ENCODE data around the gene URB1. TPM values are rescaled to one million over a fixed set of nuclear protein-coding genes. Genes with fewer than 3 reads are reported as not detected.
A peak's percentile ranks its signal among the peaks of the same experiment; 100 is the strongest.
"Not testable (repeated sequence)": the region's sequence is repeated elsewhere in the genome, so short reads cannot be mapped to it uniquely, and the experiment has no call there.

The URB1 gene
- total RNA-seq, 2 donors from 2014 or later = 20.5 to 25.3 TPM

DNA sequence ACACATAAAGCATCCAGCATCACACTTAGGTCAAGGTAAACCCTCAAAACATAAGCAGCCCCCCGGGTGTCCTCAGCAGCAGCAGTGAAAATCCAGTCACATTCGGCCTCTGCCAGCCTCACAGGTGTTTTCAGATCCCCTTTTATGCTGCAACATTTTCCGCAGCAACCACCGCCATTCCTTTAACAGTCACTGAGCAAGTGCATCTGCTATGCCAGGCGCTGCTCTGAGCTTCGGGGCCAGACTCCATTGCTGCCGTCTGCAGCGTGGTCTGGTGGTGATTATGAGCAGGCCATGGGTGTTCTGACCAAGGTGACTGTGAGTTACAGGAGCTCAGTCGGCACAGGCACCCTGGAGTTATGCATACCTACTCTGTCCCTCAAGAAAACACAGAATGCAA lies 4.5 kb downstream of the URB1 start:
- no peak overlapping the region for H3K27ac Mint-ChIP-seq
- no peak for DNase-seq (ENCODE audit: low spot score in 2 of 2)
- H3K36me3 Mint-ChIP-seq = peaks cover 21 to 37% of the 10 kb centered on the region in 2 donors
- no peaks in the 10 kb centered on the region for H3K9me3 Mint-ChIP-seq
- ATAC-seq = no peak

DNA sequence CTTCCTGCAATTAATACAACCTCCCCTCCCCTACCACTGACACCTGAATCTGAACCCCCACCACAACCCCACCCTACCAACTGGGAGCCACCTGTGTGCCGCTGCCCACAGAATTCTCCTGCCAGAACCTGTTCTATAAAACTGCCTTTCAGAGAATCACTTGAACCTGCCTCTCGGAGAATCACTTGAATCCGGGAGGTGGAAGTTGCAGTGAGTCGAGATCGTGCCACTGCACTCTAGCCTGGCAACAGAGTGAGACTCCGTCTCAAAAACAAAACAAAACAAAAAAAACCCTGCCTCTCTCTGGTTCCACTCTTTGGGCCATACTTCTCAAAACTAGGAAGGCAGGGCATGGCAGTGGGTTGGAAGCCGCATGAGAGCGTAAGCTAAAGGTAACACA lies 5.7 kb downstream of the URB1 start:
- DNase-seq (ENCODE audit: low spot score in 2 of 2) = no peak
- H3K36me3 Mint-ChIP-seq = peaks cover 17 to 36% of the 10 kb centered on the region in 2 donors
- no peak for ATAC-seq
- no peaks in the 10 kb centered on the region for H3K9me3 Mint-ChIP-seq
- peak overlapping the region; percentile 32 to 79 for H3K27ac Mint-ChIP-seq

DNA sequence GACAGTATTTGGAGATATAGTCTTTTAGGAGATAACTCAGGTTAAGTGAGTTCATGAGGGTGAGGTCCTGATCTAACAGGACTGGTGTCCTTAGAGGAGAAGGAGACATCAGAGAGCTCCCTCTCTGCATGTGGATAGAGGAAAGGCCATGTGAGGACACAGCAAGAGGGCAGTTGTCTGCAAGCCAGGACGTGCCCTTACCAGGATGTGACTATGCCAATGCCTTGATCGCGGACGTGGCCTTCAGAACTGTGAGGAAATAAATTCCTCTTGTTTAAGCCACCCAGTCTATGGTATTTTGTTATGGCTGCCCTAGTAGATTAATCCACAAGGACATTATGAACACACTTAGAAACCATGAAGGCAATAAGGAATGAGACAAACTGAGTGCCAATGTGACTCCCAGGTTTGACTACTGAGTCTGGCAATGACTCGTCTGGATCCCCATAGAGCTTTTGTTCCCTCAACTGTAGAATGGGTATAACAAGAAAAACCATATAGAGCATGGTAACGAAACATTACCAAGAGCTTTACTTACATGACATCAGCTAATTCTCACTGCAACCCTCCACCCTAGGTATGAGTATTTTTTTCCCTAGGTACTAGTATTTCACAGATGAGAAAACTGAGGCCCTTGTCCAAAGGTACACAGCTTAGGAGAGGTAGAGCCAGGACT lies 6.5 kb downstream of the URB1 start:
- H3K9me3 Mint-ChIP-seq = no peaks in the 10 kb centered on the region
- H3K36me3 Mint-ChIP-seq = peaks cover 9 to 29% of the 10 kb centered on the region in 2 donors
- DNase-seq (ENCODE audit: low spot score in 2 of 2) (no peak), ATAC-seq (peak; percentile 49 to 50)
- H3K27ac Mint-ChIP-seq = peak overlapping the region; percentile 72 to 79

GRCh38 chr21:32383812-32384211 lies 9.0 kb downstream of the URB1 start:
- H3K9me3 Mint-ChIP-seq = no peaks in the 10 kb centered on the region
- H3K36me3 Mint-ChIP-seq = peaks cover 5 to 25% of the 10 kb centered on the region in 2 donors
- H3K27ac Mint-ChIP-seq = no peak overlapping the region
- ATAC-seq = no peak
- DNase-seq (ENCODE audit: low spot score in 2 of 2) = no peak

DNA sequence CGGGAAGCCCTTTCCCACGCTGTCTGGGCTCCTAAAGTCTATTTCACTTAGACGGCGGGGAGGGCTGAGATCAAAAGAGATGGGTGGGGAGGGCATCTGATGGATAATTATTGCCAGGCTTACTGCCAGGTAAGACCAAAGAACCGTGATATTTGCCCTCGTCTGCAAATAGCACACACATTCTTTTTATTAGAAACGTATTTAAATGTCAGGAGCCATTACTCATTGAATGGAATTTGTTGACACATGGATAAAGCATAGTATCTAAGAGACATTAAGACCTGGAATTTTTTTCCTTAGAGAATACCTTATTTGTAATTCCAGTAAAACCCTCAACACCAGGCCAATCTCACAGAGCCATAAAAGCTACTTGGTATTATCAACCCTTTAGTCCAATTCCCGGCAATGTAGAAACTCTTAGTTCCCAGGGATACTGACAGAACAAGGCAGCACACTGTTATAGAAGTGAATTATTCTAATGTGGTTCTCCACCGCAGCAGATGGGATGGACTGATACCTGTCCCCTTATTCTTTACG lies 10.6 kb downstream of the URB1 start:
- no peak for ATAC-seq
- DNase-seq (ENCODE audit: low spot score in 2 of 2) = no peak
- Mint-ChIP-seq H3K36me3 (peaks cover 7 to 23% of the 10 kb centered on the region in 2 donors), H3K9me3 (no peaks in the 10 kb centered on the region), H3K27ac (peak overlapping the region in 1 of 2 donors; percentile 29)

DNA sequence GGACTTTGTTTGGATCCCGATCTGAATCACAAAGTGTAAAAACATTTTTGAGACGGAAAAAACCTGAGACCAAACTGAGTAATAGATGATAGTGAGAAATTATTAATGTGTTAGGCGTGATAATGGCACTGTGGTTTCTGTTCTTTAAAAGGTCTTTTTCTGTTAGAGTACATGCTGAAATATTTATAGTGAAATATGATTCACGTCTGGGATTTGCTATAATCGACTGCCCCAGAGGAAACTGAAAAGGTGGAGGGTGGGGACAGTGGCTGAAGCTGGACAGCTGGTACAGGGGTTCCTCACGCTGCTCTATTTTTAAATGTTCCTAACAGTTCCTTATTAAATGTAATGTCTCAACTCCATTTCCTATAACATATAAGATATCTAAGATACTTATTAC lies 11.2 kb downstream of the URB1 start:
- ATAC-seq = no peak
- Mint-ChIP-seq H3K36me3 (peaks cover 7 to 23% of the 10 kb centered on the region in 2 donors), H3K27ac (no peak overlapping the region), H3K9me3 (no peaks in the 10 kb centered on the region)
- no peak for DNase-seq (ENCODE audit: low spot score in 2 of 2)

- no peaks in the 10 kb centered on the region for H3K9me3 Mint-ChIP-seq
- ATAC-seq (no peak), DNase-seq (ENCODE audit: low spot score in 2 of 2) (no peak)
- peaks cover 7 to 23% of the 10 kb centered on the region in 2 donors for H3K36me3 Mint-ChIP-seq
- peak overlapping the region in 1 of 2 donors; percentile 50 for H3K27ac Mint-ChIP-seq
Observed at GRCh38 chr21:32380940-32381339, 11.9 kb downstream of the URB1 start.

GRCh38 chr21:32378956-32379355 lies 13.9 kb downstream of the URB1 start:
- ATAC-seq (no peak), DNase-seq (ENCODE audit: low spot score in 2 of 2) (no peak)
- Mint-ChIP-seq H3K36me3 (peaks cover 7 to 22% of the 10 kb centered on the region in 2 donors), H3K9me3 (no peaks in the 10 kb centered on the region), H3K27ac (peak overlapping the region in 1 of 2 donors; percentile 68)

DNA sequence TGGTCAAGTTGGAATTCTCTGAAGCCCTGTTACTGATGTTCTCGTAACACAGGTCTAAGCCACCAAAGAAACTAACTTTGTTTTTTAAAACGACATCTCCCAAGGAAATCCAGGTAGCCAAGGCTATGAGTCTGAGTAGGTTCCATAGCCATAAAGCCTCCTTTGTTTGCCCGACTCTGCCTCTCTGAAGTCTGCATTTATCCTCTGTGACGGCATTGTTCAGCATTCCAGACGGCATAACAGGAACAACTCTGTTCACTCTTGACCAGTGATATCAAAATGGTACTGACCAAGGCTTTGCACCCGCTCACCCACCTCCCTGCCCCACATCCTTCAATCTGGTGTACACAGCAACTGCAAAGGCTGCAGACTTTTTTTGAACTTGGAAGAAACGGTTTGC lies 14.8 kb downstream of the URB1 start:
- Mint-ChIP-seq H3K27ac (no peak overlapping the region), H3K9me3 (no peaks in the 10 kb centered on the region), H3K36me3 (peaks cover 7 to 14% of the 10 kb centered on the region in 2 donors)
- ATAC-seq = no peak
- DNase-seq (ENCODE audit: low spot score in 2 of 2) = no peak

DNA sequence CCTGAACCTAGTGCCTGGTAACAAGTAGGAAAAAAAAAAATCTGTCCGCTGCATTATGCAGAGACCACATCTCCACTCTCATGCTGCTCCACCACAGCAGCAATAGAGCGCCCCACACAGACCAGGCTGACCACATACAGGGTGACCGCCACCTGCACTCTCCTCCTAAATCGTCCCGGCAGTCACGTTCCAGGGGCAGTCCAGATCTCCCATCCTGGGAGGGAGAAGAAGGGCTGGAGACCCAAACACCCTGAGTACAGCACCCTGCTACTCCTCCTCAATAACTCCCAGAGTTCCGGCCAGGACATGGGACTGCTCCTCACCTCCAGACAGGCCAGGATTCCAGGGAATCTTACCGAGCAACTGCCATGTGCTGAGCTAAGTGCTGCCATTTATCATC lies 15.3 kb downstream of the URB1 start:
- DNase-seq (ENCODE audit: low spot score in 2 of 2) (no peak), ATAC-seq (no peak)
- Mint-ChIP-seq H3K27ac (no peak overlapping the region), H3K36me3 (peaks cover 8 to 14% of the 10 kb centered on the region in 2 donors), H3K9me3 (no peaks in the 10 kb centered on the region)

GRCh38 chr21:32372755-32373154 lies 20.1 kb downstream of the URB1 start:
- H3K27ac Mint-ChIP-seq = no peak overlapping the region
- DNase-seq (ENCODE audit: low spot score in 2 of 2) (no peak), ATAC-seq (no peak)
- peaks cover 11% of the 10 kb centered on the region in 2 donors for H3K36me3 Mint-ChIP-seq
- no peaks in the 10 kb centered on the region for H3K9me3 Mint-ChIP-seq

DNA sequence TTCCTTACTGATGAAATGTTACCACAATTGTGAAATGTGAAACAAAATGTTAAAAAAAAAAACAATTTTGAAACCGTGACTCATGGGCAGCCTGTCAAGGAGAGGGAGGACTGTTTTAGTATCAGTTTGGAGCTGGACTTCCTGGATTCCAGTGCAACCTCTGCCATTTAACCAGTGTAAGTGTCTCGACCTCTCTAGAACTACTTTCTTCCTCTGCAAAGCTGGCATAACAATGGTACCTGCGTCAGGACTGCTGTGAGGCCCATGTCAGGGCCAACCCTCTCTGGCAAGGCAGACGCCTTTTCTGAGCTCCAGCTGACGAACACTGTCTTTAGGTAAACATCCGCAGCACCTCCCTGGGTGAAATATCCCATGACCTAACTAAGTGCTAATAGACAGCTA lies 20.9 kb downstream of the URB1 start:
- peaks cover 17% of the 10 kb centered on the region in 2 donors for H3K36me3 Mint-ChIP-seq
- H3K27ac Mint-ChIP-seq = peak overlapping the region; percentile 33 to 73
- no peaks in the 10 kb centered on the region for H3K9me3 Mint-ChIP-seq
- ATAC-seq (peak; percentile 61 to 73), DNase-seq (ENCODE audit: low spot score in 2 of 2) (no peak)

DNA sequence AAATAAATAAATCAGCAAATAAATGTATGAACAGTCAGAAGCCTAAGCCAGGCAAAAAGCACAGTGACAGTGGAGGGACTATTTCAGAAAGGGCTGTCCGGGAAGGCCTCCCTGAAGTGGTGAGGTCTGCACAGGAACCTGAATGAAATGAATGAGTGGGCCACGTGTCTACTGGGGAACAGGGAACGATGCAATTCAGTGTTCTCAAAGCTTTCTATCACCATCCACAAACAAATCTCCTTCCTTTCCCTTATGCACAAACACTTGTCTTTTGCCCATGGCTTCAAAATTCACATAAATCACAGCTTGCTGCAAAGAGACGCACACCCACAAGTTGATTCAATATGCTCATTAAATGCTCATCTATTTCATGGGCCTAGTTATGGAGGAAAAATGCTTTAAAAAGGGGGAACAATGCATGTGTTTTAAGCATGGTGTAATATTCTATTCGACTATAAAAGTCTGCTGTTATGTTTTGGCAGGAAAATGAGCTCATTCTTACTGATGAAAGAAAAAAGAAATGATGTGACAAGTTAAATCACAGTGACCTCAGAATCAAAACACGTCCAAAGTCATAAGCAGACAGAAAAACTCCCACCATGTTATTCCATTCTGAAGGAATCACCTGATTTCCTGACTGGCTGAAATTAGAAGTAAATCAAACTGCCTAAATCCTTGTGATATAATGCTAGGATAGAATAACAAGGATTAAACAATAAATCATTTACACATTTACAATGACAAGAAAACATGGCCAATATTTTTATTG lies 21.6 kb downstream of the URB1 start:
- Mint-ChIP-seq H3K36me3 (peaks cover 17 to 22% of the 10 kb centered on the region in 2 donors), H3K27ac (peak overlapping the region; percentile 33 to 73), H3K9me3 (no peaks in the 10 kb centered on the region)
- DNase-seq (ENCODE audit: low spot score in 2 of 2) (no peak), ATAC-seq (no peak)

GRCh38 chr21:32368961-32369360 lies 23.9 kb downstream of the URB1 start:
- H3K9me3 Mint-ChIP-seq; ATAC-seq; DNase-seq (ENCODE audit: low spot score in 2 of 2): not testable (repeated sequence)
- Mint-ChIP-seq H3K27ac (peak overlapping the region in 1 of 2 donors; percentile 25), H3K36me3 (peaks cover 17 to 33% of the 10 kb centered on the region in 2 donors)

DNA sequence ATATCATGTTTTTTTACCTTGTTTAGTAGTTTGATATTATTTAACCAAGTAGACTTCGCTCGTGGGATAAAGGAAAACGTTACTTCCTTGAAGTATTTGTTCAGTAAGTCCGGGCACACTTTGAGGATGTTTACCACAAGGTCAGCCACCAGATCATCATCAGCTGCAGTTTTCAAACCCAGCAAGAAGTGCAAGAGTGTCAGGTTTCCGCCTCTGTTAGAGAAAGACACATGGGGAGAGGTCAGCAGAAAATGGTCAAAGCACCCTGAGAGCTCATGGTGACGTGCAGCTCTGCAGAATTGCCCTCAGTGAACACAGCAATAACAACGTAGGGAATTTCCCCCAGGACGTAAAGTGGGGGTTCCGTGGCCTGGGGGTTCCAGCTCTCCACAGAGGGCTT lies 24.4 kb downstream of the URB1 start:
- no peaks in the 10 kb centered on the region for H3K9me3 Mint-ChIP-seq
- ATAC-seq = no peak
- DNase-seq (ENCODE audit: low spot score in 2 of 2) = no peak
- peak overlapping the region in 1 of 2 donors; percentile 74 for H3K27ac Mint-ChIP-seq
- H3K36me3 Mint-ChIP-seq = peaks cover 17 to 34% of the 10 kb centered on the region in 2 donors

DNA sequence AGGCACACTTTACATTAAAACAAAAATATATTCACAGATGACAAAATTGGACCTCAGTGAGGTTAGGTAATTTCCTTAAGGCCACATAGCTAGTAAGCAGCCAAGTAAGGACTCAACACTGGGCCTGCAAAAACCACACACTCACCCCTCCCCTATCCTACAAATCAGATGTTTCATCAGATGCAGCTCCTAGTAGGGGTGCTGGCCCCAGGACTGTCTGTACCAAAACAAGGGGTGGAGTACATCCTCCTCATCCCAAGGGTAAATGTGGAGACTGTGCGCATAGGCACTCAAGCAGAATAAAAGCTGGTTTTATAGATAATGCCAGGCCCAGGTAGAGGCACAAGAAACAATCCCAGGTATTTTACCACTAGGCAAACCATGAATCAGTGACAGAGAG lies 25.7 kb downstream of the URB1 start:
- Mint-ChIP-seq H3K9me3 (no peaks in the 10 kb centered on the region), H3K36me3 (peaks cover 17 to 36% of the 10 kb centered on the region in 2 donors), H3K27ac (no peak overlapping the region)
- DNase-seq (ENCODE audit: low spot score in 2 of 2) = no peak
- no peak for ATAC-seq

DNA sequence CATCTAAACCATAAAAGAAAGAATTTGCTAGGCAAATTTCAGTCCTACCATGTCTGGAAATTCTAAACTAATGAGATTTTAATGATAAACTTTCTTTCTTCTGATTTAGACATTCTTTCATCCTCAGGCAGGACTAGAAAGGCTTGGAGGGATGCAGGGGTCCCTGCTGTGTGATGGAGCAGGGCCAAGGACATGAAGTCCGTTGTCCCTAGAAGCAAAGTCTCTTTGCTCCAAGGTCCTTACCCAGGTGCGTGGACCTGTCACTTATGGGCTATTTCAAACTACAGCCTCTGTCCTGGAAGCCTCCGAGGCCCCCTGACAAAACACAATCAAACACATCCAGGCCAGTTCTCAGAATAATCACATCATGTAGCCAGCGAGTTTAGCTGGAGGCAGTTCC lies 26.6 kb downstream of the URB1 start:
- Mint-ChIP-seq H3K27ac (peak overlapping the region in 1 of 2 donors; percentile 22), H3K9me3 (no peaks in the 10 kb centered on the region), H3K36me3 (peaks cover 21 to 37% of the 10 kb centered on the region in 2 donors)
- ATAC-seq (no peak), DNase-seq (ENCODE audit: low spot score in 2 of 2) (no peak)
